Fibroblast of skin of abdomen (primary cell): Measurements from ENCODE around the gene C16orf46. TPM values are rescaled to one million over a fixed set of nuclear protein-coding genes. Genes with fewer than 3 reads are reported as not detected.
"Not testable (repeated sequence)": the region's sequence is repeated elsewhere in the genome, so short reads cannot be mapped to it uniquely, and the experiment has no call there.

Experiments used
- DNase-seq: peaks from one replicate; pipeline ENCODE4 v3.0.0-alpha.2; 2013
- polyA plus RNA-seq, 2 experiments: library from polyadenylated mRNA; unstranded; fragments of 120-200 nt; gene quantifications; one replicate each; pipeline ENCODE4 v1.2.1, GENCODE V29; 2013; ENCODE audit not compliant: insufficient read length in 2 of 2

Gene C16orf46, protein sequence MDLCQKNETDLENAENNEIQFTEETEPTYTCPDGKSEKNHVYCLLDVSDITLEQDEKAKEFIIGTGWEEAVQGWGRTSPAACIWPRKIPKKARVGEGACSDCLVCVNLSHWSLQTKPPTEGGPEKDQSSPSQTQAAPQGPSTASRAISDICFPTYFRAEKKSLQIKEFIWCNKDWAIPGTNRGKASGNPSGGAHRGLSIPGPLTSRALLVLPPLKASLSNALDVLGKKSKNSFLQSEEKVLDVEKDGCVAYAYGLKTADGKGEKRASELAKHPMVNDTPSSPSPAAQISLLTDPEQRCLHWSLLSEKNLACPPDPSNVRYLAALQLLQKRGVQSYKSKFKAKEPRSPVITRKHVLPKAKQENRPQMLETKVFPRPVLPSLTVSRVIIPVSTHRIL
- 0.14 TPM for polyA plus RNA-seq (2013, experiment 1 of 2; ENCODE audit: insufficient read length)
- polyA plus RNA-seq (2013, experiment 2 of 2; ENCODE audit: insufficient read length): 0.31 TPM

DNA sequence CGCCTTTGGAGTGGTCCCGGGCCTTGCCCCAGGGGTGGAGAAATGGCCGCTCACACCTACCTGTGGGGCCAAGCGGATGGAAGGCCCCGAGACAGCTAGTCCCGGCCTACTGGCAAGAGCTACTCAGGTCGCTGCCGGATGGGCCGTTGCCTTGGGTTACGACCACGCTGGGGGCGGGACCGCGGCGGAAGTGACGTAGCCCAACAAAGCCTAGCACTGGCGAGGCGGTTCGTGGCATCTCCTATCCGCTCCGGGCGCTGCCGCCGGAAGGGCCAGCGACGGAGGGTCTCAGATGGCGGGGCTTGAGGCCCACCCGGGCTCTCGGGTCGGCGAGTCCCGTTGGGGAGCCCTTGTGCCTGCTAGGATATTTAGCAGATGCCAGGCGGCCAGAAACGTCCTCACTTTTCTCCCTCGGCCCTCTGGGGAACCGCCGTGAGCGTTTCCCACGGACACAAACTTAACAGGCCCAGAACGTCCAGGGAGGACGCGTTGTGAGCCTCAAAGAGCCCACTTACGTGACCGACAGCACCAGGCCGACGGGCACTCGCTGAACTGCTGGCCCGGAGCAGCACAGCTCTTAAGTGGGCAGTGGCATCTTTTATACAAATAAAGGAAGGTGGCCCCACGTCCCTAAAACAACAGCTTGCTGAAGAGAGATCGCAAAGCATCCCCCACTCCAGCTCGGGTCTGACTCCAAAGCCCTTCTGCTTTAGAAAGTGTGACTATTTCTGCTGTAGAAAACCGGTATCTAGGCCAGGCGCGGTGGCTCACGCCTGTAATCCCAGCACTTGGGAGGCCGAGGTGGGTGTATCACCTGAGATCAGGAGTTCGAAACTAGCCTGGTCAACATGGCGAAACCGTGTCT lies at the start of gene C16orf46:
Gene C16orf46, minus strand, starts transcription at position 163 of the 865 bp plus-strand sequence. CDS start 13,283 bp downstream, outside the sequence.
- DNase-seq: peak; percentile 94

DNA sequence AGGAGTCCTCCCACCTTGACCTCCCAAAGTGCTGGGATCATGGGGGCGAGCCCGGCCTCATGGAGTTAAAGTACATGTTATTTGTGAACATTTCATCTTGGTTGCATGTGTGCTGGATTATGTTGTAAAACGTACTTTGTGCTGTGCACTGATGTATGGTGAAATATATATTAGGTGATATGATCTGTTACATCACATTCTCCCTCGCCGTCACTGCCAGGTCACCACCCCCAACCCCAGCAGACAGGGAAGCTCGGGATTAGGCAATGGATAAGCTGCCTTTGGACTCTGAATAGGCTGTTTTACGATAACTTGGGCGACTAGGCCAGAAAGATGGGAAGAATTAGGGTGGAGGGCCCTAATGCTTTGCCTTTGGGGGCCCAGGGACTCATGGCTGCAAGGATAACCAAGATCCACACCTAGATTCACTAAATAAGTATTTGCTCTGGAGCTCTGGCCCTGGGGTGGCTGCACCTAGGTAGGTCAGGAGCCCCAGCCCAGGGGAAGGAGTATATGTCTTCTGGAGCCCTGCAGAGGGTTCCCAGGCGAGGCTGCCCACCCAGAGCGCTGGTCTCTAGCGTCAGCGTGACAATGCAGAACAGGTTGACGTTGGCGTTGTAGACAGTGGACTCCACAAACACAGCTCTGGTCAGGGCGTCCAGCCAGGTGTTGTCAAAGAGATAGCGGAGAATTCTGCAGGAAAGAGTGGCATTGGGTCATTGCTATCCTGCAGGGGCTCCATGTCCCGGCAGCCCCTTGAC lies 46.2 kb upstream of the C16orf46 start:
- no peak for DNase-seq

DNA sequence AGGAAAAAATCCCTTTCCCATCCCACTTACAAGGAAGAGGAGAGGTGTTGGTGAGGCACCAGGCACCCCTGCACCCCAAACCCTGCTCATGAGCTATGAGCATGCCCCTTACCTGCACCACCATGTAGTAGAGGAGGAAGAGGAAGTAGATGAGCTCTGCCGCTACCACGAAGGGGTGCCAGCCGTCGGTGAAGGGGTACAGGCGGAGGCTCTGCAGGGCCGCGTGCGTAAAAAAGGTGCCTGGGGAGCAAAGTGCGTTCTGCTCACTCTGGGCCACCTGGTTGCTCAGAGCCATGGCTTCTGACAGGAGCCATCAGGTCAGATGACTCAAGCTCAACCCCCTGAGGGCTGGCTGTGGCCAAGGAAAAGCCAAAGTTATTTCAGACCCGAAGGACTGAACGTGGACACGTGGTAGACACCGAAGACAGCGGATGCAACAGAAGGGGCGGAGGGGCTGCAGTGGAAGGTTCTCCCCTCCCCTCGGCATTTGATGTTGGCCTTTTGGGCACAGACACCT lies 44.5 kb upstream of the C16orf46 start:
- DNase-seq: no peak

DNA sequence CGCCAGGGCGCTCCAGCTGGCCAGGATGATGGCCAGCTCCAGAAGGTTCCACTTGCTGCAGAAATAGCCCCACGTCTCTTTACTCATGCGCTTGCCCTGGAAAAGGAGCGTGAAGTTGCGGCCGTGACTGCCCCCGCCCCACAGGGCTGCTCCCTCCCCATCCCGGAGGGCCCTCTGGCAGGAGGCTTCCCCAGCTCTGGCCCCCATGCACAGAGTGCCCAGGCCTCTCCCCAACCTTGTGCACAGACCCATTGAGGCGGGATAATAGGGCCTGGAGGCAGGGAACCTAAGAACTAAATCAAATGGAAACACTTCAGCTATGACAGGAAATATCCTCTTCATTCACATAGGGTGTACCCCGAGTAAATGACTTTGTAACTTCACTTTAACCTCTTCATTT lies 40.4 kb upstream of the C16orf46 start:
- DNase-seq: no peak

DNA sequence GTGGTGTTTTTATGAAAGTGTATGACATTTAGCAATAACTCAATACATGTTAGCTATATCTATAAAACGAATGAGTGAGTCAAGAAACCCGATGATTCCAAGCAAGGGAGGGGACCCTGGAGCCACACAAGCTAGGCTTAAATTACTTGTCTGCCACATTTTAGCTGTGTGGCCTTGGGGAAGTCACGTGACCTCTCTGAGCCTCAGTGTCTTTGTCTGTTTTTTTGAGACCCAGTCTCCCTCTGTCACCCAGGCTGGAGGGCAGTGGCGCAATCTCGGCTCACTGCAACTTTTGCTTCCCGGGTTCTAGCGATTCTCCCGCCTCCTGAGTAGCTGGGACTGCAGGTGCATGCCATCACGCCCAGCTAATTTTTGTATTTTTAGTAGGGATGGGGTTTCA lies 39.2 kb upstream of the C16orf46 start:
- no peak for DNase-seq

DNA sequence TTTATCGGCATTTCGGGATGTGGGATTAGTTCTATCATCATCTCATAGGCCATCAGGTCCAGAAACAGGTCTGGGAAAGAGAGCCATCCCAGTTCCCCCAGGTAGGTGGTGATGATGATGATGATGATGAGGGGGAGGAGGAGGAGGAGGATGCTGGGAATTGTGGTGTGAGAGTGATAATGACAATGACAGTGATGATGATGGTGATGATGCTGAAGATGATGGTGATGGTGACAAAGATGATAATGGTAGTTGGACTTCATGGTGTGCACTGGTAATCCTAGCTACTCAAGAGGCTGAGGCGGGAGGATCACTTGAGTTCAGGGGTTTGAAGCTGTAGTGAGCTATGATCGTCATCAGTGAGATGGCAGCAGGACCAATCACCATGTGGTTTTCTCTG lies 35.4 kb upstream of the C16orf46 start:
- DNase-seq: no peak

DNA sequence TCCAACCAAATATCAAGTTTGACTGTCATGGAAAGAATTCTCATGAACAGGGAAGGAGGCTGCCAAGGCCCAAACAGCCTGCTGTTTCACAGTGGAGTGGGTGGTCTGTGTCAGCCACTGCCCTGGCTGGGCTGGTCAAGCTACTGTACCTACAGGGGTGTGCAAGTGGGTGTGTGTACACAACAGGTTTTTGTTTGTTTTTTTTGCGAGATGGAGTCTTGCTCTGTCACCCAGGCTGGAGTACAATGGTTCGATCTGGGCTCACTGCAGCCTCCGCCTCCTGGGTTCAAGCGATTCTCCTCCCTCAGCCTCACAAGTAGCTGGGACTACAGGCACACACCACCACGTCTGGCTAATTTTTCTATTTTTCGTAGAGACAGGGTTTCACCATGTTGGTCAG lies 32.2 kb upstream of the C16orf46 start:
- DNase-seq: not testable (repeated sequence)

DNA sequence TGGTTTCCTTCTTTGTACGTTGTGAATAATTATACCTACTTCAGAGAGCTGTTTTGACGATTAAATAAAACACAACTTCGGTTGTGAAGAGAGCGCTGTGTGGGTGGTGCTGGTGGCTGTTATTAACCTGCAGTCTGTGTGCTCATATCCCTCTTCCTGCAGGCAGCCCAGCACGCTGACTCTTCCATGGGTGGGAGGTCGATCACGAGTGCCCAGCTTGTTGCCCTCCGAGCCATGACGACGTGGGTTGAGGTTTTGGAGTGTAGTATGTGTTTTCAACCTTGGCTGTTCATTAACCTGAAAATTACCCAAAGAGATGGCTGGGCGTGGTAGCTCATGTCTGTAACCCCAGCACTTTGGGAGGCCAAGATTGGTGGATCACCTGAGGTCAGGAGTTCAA lies 30.5 kb upstream of the C16orf46 start:
- no peak for DNase-seq

DNA sequence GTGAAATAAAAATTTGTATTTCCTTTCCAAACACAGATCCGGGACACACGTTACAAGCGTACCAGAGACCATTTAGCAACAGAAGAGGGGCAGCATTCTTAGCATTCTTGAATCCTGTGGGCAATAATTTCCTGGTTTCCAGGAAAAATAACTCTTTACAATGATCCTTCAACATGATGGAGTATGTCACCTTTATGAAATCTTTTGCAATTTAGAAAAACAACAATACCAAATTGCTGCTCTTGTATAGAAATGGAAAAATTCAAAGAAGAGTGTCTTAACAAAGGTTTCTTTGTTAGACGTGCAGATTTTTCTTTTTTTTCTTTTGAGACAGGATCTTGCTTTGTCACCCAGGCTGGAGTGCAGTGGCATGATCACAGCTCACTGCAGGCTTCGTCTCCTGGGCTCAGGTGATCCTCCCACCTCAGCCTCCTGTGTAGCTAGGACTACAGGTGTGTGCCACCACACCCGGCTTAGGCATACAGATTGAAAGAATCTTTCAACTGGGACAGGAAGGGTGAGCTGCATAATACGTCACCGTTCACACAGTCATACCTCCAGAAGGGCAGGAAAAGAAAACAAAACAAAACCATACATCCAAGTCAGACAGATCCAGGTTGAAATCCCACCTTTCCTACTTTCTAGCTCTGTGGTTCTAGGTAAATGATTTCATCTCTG lies 29.9 kb upstream of the C16orf46 start:
- DNase-seq: no peak

DNA sequence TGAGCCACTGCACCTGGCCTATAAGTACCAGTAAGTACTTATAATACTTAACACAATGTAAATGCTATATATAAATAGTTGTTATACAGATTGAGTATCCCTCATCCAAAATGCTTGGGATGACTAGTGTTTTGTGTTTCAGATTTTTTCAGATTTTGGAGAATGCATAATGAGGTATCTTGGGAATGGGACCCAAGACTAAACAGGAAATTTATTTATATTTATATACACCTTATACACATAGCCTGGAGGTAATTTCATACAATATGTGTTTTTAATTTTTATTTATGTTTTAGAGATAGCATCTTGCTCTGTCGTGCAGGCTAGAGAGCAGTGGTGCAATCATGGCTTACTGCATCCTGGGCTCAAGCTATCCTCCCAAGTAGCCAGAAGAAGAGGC lies 28.9 kb upstream of the C16orf46 start:
- DNase-seq: no peak

DNA sequence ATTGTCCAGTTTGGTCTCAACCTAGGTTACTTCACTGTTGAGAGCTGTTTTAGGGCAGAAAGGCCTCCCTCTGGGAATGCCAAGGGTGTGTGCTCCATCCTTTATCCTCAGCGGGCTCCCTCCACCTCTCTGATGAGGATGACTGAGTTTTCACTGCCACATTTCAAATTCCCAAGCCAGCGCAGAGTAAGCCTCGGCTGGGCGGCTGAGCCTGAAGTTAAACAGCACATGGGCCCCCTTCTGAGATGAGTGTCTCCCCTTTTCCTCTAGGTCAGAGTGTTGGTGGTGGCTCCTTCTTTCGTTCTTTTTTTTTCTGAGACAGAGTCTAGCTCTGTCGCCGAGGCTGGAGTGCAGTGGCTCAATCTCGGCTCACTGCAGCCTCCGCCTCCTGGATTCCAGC lies 24.7 kb upstream of the C16orf46 start:
- no peak for DNase-seq

DNA sequence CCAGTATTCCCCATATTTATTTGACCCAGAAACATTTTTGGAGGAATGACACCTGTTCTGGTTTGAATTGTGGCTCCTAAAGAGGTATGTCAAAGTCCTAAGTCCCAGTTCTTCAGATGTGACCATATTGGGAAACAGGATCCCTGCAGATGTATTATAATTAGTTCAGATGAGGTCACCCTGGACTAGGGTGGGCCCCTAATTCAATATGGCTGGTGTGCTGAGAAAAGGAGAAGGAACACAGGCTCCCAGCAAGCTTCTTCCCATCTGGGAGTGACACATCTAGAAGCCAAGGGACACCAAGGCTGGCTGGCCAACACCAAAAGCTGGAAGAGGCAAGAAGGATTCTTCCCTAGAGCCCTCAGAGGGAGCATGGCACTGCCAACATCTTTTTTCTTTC lies 22.9 kb upstream of the C16orf46 start:
- no peak for DNase-seq

DNA sequence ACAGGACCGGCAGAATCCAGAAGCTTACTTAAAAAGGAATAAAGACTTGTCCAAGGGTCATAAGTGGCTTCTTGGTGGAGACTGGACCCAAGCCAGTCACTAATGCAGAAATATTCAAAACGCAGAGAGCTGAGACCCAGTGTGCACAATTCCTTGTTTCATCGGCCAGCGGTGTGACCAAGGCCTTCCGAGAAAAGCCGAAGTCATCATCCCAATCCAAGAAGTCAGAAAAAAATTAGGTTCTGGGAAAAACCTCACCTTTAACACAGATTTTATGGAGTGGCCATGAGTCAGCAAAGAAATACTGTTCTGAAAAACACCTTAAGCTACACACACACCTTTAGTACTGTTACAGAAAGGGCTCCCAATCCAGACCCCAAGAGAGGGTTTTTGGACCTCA lies 20.2 kb upstream of the C16orf46 start:
- no peak for DNase-seq

DNA sequence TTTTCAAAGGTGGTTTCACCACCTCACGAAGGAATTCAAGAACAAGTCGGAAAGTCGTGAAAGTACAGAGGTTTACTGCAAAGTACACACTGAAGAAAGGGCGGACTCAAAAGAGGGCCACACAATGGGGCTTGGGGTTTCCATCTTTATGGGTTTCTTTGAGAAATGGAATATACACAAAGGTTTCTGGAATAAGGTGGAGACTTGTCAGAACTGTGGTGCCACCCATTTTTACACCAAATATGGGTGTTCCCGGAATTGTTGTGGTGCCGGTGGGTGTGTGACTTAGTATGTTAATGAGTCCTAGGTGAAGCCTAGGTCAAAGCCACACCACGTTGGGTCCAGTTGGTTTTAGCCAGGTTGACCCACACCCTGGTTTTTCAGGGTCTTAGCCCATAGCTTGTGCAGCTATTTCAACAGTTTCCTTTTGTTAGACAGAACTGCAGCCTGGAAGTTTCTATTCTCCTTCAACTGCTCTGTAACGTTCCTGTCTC lies 19.7 kb upstream of the C16orf46 start:
- DNase-seq: no peak

DNA sequence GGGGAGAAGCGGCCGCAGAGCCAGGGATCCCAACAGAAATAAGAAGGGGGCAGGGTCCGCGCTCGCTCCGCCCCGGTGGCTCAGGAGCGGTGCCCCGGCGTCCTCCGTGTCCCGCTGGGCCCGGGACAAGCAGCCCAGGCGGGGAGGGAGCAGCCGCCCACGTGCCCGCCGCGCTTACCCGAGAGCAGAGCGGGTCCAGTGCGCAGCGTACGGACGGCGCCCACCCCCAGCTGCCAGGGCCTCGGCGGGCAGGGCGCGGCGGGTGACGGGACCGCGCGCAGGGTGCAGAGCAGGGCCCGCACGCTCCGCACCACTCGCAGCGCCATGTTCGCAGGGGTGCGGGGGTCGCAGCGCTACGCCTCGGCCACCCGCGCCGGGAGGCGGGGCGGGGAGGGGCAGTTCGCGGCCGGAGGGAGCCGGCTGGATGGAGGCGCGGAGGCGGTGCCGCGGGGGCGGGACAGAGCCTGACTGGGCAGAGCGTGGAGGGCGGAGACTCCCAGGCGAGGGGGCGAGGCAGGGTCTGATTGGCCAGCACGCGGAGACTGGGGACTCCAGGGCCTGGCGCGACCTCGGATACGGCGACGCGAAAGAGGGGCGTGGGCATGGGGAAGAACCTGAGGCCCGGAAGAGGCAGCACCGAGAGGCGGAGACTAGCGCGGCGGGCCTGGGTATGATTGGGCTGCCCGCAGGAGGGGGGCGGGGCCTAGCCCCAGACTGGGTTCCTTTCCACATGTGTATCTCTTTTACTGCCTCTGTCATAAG lies 19.1 kb upstream of the C16orf46 start, which contains the start of gene GCSH:
Gene GCSH, minus strand, starts transcription at position 443 of the 762 bp plus-strand sequence. Its CDS starts 117 bp downstream, at position 326.
- peak; percentile 98 for DNase-seq

DNA sequence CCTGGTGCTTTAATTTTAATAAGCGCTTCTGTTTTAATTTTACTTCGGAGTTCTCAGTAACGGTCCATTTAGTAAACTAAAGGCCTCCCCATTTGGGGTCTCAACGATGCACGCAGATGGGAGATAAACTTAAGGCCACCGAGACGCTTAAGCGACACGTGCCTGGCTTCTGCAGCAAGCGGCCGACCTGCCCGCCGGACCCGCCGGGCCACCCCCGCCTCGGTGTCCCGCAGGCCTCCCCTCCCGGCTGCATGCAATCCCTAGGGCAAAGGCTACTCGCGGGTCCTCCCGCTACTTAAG lies 18.6 kb upstream of the C16orf46 start:
- no peak for DNase-seq

DNA sequence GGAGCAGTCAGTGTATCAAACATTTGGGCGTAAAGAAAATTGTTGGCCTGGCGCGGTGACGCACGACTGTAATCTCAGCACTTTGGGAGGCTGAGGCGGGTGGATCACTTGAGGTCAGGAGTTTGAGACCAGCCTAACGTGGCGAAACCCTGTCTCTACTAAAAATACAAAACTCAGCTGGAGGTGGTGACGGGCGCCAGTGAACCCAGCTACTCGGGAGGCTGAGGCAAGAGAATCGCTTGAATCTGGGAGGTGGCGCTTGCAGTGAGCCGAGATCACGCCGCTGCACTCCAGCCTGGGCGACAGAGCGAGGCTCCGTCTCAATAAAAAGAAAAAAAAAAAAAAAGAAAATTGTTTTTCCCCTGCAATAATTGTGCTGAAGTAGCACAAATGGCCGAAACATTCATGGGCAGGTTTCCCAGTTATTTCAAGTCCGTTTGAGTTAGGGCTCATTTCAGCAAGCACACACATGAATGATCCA lies 17.8 kb upstream of the C16orf46 start:
- peak; percentile 10 for DNase-seq

DNA sequence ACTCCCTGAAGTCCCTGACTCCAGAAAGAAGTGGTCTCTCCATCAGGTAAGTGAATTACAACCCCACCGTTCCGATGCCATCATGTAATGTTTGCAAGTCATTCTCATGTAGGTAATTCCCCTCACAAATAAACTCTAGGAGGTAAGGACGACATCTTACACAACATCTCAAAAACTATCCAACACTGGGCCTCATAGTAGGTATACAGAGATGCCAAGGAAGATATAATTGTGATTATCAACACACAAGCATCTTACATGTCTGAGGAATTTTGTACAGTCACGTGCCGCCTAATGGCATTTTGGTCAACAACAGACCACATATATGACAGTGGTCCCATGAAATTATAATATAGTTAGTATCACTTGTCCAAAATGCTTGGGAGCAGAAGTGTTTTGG lies 11.8 kb upstream of the C16orf46 start:
- DNase-seq: no peak

DNA sequence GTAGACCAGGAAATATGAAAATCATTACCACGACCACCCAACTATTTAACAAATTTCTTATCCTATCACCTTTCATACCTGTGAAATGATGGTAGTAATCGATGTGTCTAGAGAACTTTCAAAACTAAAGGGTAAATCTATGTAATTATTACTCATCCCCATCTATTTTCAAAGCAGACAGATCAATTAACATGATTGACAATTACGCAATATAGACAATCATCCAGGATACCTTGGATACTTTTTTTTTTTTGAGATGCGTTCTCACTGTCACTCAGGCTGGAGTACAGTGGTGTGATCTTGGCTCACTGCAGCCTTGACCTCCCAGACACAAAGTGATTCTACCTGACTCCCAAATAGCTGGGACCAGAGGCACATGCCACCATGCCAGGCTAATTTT lies 4.0 kb upstream of the C16orf46 start:
- DNase-seq: no peak

DNA sequence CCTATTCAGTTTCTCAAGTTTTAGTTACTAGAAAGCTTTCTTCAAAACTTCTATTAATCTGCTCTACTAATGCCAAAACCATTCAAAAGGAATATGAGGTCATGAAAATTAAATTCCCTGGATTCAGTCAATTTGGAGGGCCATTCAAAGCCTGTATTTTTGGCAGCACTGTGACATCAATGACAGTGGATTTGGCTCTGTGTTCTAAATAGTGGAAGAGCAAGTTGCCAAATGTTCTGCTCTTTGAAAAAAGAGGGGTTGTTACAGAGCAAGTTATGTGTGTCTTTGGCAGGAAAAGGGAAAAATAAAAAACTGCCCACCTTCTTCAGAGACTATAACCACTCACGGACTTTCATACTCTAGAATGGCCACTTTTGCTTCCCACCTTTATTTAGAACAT lies 3.2 kb upstream of the C16orf46 start:
- no peak for DNase-seq

DNA sequence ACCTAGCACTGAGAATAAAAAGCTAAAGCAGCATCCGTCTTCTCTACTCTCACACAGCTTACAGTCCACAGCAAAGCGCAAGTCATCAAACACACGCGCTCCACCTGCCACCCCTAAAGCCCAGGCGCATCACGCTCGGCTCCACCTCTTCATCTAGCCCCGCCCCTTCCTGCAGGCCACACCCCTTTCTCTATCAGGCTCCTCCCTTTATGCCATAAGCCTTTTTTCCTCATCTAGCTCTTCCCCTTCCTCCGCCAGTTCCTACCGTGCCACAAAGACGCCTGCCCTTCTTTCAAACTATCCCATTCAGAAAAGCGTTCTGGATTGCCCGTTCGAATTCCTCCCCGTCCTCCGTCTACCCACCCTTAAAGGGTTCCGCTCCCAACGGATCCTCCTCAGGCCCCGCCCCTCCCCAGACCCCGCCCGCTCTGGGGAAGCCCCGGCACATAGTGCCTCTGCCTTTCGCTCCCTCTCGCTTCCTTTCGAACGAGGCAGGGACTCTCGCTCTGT lies 417 bp downstream of the C16orf46 start:
- DNase-seq: peak; percentile 79
